Measurements from ENCODE around the gene PDAP1.
"Not testable (repeated sequence)": the region's sequence is repeated elsewhere in the genome, so short reads cannot be mapped to it uniquely, and the experiment has no call there.

Gene PDAP1

DNA sequence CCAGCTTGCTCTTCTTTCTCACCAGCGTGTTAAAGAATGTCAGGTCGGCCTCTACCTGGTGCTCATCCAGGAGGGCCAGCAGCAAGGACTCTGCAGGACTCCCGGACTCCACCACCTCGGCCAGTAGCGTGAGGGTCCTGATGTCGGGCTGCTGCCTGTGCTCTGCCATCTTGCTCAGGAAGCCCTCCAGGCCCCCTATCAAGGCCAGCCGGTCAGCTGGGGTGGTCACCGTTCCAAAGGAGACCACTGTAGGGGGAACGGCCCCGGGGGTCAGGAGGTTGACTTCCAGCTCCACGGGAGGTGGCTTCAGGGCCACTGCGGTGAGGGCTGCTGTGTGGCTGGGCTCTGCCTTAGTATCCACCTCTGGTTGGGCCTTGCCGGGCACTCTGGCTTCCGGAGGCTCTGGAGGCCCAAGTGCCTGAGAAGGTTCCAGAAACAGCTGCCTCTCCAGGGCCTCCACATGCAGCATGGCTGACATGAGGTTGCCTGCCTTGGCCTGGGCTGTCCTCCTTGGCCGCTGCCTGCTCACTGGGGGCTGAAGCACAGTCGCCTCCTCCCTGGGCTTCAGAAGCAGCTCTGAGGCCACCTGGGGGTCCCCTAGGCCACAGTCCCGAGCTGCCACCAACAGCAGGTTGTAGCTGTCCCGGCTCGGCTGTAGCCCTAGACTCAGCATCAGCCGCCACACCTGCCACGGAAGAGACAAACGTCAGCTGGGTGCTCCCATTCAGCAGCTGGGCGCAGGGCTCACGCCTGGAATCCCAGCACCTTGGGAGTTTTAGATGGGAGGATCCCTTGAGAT lies 16.7 kb upstream of the PDAP1 start:
- DNase-seq (ENCODE audit: low read depth in 2 of 2): no peak

DNA sequence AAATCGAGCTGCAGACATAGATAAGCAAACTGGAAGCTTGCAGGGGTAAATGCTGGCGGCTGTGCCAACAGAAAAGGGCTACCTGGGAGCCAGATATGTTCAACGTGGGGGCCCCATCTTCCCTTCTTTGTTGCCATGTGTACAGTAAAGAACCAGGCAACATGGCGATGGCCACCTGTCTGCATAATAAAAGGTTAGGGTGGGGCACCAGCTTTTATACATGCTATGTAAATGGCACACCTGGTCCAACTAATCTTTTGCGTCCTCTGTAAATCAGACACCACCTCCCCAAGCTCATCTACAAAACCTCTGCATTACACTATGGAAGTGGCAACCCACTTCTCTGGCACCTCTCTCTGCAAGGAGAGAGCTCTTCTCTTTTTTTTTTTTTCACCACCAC lies 14.2 kb upstream of the PDAP1 start:
- no peak for DNase-seq (ENCODE audit: low read depth in 2 of 2)

DNA sequence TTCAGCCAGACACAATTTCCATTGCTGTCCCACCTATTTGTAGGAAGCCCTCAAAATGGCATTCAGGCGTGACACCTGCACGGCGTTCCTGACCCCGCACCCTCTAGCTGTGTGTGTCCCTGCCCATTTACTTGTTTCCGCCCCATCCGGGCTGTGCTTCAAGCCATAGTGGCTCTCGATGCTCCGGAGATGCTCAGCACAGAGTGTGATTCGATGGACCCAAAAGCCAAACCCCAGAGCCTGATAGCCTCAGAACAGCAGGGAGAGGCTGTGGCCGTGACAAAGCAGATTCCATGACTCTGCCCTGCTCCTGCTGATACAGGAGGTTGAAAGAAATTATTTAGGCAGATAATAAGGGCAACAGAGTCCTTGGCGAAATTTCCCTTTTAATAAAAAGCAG lies 13.8 kb upstream of the PDAP1 start:
- DNase-seq (ENCODE audit: low read depth in 2 of 2): no peak

DNA sequence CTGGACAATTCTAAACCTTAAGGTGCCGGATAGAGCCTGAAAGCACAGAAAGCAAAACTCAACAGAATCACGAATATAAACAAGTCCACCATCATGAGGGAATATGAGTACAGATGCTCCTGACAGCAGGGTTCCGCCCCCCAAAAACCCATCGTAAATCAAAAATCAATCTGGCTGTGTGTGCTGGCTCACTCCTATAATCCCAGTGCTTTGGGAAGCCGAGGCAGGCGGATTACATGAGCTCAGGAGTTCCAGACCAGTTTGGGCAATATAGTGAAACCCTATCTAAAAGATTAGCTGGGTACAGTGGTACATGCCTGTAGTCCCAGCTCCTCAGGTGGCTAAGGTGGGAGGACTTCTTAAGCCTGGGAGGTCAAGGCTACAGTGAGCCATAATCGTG lies 12.6 kb upstream of the PDAP1 start:
- no peak for DNase-seq (ENCODE audit: low read depth in 2 of 2)

DNA sequence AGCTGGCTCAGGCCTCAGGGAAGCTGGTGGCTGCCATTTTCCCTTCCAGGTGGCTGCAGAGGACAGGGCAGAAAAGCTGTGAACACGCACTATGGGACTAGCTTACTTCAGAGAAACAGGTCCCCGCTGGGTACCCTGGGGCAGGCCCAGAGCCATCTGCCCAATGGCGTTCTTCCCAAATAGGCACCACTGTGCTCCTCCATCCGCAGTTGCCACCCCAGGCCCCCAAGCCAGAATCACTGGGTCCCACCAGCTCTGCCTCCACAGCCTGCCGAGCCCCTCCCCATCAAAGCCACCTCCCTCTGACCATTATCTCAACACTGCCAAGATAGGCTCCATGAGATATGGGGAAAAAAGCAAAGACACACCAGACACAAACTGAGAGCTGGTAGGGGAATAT lies 11.8 kb upstream of the PDAP1 start:
- no peak for DNase-seq (ENCODE audit: low read depth in 2 of 2)

DNA sequence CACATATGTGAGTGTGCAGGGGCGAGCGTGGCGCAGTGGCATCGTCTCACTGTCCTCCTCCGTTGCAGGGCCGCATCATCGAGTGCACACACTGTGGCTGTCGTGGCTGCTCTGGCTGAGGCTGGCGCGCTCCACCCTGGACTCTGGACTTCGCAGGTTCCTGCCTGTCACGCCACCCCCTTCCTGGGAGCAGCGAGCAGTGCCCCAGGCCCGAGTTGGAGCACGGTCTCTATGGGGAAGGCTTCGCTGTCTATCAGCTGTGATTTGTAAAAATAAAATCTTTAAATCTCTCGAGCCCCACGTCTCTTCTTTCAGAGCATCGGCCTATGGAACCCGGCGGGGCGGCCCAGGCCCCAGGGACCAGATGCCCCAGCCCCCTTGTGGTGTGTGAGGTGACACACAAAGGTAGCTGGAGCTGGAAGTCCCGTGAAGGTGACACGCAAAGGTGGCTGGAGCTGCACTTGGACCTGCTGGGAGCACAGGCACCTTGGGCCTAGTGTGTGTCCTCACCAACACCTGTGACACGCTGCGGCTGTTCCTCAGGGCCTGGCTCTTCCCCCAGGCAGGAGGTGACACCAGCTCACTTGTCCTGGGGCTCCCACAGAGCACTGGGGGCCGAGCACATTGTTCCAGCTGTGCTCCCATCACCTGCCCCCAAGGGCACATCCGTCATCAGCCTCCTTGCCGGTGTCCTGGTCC lies 11.1 kb upstream of the PDAP1 start:
- no peak for DNase-seq (ENCODE audit: low read depth in 2 of 2)

DNA sequence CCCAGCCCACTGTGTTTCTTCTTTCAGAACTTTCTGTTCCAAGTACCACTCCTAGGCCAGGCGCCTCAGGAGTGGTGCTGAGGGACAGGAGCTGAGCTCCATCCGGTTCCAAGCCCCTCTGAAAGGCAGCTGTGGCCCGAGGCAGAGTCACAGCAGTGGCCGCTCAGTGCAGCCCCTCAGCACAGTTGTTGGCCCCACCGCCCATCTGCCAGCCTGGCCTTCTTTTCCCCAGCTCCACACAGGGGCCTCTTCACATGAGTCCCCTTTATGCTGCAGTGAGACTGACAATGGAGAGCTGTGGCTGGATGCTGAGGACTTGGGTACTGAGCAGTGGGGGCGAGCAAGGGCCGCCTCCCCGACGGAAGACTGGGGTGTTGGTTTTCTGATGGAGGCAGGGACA lies 9.9 kb upstream of the PDAP1 start:
- no peak for DNase-seq (ENCODE audit: low read depth in 2 of 2)

DNA sequence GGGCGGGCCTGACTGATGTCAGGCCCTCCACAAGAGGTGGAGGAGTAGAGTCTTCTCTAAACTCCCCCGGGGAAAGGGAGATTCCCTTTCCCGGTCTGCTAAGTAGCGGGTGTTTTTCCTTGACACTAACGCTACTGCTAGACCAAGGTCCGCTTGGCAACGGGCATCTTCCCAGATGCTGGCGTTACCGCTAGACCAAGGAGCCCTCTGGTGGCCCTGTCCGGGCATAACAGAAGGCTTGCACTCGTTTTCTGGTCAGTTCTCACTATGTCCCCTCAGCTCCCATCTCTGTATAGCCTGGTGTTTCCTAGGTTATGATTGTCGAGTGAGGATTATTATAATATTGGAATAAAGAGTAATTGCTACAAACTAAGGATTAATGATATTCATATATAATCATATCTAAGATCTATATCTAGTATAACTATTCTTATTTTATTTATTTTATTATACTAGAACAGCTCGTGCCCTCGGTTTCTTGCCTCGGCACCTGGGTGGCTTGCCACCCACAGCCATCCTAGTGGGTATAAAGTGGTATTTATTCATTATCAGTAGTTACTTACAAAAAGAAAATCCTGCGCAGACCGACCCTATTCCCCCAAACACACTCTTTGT lies 7.2 kb upstream of the PDAP1 start:
- DNase-seq (ENCODE audit: low read depth in 2 of 2): not testable (repeated sequence)

DNA sequence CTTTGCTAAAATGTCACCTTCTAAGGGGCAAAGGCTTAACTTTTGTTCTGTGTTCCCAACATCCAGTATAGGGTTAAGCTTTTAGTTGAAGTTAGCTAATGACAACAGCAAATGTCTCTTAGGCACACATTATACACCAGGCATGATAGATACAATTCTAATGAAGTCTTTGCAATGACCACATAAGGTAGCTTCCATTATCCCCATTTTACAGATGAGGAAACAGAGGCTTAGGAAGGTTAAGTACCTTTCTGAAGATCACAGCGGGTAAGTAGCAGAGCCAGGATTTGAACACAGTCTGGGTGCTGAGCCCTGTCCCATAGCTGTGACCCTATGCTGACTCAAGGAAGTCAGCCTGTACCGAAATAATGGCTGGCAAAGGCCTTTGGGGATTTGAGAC lies 2.2 kb upstream of the PDAP1 start:
- DNase-seq (ENCODE audit: low read depth in 2 of 2): no peak

DNA sequence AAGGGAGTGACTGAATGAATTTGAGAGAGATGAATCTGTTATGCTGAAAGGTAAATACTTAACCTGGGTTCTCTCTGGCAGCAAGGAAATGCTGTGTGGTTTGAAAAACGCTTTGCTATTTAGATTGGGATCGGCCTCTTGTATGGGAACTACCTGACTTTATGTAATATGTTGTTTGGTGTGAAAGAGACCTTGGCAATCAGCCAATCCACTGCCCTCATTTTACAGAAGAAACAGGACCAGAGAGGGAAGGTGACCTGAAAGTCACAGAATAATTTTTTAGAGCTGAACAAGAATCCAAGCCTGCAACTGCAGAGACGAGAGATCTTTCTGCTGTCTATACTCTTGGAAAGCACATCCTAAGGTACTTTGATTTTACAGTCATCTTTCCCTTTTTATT lies 1.4 kb upstream of the PDAP1 start:
- no peak for DNase-seq (ENCODE audit: low read depth in 2 of 2)

DNA sequence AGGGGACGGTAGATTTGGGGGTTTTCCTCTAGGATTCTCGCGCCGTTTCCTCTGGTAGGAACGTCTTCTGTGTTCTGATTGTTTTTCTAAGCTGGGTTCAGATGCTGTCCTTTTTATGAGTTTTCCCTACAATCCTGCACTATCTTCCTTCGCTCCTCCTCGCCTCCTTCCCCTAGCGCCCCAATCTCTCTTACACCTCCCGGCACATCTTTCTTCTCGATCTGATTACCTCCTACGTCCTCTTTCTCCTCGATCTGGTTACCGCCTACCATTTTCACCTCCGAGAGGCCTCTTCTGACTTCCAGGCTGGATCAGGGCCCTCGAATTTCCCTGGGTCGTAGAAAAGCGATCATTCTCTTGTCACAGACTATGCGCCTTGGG lies 785 bp upstream of the PDAP1 start:
- no peak for DNase-seq (ENCODE audit: low read depth in 2 of 2)

DNA sequence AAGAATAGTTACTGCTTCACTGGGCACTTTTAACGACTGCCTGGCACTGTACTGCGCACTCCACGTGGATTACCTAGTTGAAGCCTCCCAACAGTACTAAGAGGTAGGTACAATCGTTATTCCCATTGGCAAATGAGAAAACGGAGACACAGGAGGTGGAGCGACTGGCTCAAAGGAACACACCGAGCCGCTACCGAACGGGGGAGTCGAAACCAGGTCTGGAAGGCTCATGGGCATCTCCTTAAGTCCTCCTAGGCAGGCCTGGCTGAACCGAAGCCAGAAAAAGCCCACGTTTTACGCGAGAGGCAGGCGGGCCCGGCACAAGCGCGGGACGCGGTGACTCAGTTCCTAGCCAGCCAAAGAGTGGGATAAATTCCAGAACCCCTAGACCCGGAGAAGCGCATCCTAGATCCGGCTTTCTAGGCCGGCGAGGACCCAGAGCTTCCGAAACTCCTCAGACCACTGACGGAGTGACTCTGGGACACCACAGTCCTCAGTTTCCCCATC lies 472 bp downstream of the PDAP1 start:
- DNase-seq (ENCODE audit: low read depth in 2 of 2): peak in 1 of 2 donors; percentile 40

DNA sequence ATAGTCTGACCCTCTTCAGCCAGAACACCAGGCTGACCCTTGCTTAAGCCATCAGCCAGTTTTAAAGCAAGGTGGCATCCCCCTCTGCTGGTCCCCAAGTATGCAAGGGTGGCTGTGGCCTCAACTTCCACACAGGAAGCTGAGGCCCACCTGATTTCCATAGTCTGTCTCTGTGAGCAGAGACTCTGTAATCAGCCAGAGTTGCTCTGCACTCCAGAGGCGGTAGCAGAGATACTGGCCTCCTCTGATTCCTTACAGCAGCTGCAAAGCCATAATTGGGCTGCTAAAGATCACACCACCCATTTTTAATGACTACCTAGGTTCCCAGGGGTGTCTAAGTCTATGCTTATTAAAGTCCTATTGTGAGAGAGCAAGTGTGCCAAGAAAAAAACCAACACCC lies 1.8 kb downstream of the PDAP1 start:
- no peak for DNase-seq (ENCODE audit: low read depth in 2 of 2)

DNA sequence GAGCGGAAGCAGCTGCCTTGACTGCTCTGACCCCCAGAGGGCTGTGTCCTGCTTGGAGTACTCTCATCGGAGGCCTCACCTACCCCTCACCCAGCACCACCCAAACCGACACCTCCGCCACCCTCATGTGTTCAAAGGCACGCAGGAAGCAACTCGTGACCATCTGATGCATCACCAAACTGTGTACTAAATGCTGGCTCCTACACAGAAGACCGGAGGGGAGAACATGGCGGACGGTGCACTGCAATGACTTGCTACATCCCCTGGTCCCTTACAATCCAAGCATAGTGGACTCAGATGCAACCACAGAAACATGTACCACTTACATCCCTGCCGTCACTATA lies 3.4 kb downstream of the PDAP1 start:
- no peak for DNase-seq (ENCODE audit: low read depth in 2 of 2)

DNA sequence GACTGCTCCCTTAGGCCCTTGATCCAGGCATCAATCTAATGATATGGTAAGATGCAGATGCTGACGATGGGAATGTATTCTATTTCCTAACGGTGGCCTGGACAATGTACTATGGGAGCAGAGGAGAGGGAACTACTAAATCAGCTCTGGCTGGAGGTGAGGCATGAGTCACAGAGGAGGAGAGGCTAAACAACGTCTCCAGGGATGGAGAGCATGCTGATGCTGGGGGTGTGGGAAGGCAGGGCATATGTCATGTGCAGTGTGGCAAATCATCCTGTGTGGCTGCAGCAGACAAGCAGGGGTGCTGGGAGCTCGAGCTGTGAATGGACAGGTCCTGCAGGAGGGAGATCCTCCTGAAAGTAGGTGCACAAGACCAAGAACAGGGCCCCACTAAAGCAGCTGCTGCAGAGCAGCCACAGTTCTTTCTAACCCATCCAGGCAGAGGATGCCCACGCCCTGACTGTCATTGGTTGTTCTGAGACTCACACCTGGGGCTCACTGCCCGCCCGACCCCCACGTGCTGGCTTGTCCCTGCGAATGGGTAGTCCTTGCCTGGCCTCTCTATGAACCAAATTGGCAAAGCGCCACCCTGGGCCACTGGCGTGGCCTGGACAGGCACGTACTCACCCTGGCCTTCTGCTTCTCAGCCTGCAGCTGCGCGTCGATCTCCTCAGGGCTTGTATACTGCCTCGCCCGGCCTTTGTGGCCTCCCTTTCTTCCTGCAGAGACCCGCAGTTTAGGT lies 4.0 kb downstream of the PDAP1 start:
- no peak for DNase-seq (ENCODE audit: low read depth in 2 of 2)

DNA sequence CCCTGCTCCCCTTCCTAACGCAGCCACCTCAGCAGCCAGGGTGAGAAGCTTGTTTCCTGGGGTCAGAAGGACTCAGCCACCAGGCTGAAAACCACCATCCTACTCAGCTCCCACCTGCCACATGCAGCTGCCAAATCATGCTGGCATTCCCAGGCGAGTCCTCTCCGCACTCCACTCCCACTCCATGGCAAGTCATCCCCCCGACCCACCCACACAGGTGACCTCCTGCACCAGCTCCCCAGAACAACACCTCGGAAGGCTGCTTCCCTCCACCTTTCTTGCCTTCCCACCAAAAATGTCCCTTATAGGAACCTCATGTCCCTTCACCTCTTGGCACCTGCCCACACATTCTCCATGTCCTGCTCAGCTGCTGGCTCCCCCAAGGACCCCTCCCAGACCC lies 4.6 kb downstream of the PDAP1 start:
- DNase-seq (ENCODE audit: low read depth in 2 of 2): no peak

DNA sequence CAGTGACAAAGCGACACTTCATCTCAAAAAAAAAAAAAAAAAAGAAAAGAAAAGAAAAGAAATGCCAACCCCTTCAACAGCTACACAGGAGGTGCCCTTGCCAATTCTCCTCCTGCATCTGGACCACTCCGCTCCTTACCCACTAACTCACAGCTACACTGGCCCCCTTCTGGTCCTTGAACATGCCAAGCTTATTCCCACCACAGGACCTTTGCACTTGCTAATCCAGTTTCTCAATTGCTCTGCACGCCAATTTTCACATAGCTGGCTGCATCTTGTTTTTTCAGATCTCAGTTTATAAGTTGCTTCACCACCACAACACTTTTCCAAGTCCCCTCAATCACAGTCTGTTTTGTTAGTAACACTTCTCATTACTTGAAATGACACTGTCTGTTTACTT lies 5.5 kb downstream of the PDAP1 start:
- no peak for DNase-seq (ENCODE audit: low read depth in 2 of 2)

DNA sequence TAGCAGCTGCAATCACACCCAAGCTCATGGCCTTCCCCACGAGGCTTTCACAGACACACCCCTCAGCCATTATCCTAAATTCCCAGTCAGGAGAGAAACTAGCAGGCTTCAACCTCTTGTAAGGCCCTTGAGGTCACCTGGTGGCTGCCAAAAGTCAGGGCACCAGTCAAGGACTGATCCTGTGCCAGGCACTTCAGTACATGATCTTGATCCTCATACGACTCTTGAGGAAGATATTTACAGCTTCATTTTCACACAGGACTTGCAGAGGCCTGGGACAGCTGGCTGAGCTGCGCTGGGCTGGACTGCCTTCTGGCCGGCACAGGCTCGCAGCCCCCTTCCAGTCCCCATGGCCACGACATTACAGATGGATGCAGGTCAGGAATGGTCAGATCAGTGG lies 8.8 kb downstream of the PDAP1 start:
- no peak for DNase-seq (ENCODE audit: low read depth in 2 of 2)

DNA sequence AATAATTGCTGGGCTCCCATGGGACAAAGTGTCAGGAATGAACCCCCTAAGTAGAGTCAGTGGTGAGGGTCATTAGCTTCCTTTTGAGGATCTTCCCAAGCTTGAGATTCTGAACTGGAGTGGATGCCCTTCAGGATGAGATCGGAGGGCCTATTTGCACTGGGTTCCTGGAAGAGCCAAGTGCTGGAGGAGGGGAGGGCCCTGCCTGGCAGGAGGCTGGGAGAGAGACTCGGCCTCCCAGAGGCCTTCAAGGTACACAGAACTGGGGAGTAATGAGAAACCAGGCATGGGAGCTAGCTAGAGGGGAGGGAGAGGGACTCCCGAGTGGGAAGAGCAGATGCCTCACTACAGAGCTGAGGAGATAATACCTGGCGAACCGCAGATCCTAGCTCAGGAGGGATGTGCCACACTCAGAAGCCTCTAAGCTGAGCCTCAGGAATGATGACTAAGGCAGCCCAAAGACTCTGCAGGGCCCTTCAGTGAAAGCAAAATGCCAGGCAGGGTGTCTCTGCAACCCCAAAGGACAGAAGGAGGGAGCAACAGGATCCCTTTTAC lies 9.4 kb downstream of the PDAP1 start:
- DNase-seq (ENCODE audit: low read depth in 2 of 2): no peak

DNA sequence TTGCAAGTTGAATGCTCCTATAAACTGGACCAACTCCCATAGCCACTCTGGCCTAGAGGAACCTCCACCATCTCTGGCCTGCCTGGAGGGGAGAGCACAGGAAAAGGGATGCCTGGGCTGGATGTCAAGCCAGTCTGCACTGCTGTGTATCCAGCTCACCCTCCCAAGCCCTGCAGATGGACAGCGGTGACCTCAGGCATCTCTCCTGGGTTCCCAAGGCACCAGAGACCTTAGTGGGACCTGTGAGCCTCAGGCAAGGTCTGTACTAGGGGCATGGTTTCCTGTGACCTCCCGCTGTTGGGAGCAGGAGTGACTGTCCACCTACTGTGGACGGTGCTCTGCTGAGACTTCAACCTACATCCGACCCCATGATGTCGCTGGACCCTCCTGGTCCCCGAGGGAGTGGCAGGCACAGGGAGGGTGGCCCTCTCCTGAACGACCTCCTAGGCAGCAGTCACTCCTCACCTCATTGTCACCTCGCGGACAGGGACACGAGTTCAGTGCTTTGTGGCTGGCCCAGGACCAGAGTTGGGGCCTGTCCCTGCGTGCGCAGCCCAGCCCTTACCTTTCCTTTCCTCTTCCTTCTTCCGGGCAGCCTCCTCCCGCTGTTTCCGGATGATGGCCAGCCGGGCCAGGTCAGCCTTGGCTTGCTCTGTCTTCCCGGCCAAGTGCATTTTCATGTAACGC lies 11.0 kb downstream of the PDAP1 start:
- DNase-seq (ENCODE audit: low read depth in 2 of 2): no peak

Measured in stimulated activated CD8-positive, alpha-beta memory T cell treated with anti-CD3 and anti-CD28 coated beads, Interleukin-7, amount 100 ng/mL, for 4 hours (primary cell).